ENCODE measurements around the gene PTPRO. TPM values are rescaled to one million over a fixed set of nuclear protein-coding genes. Genes with fewer than 3 reads are reported as not detected.

Gene PTPRO
- total RNA-seq, 1 donor from 2014 or later = 0.49 TPM

DNA sequence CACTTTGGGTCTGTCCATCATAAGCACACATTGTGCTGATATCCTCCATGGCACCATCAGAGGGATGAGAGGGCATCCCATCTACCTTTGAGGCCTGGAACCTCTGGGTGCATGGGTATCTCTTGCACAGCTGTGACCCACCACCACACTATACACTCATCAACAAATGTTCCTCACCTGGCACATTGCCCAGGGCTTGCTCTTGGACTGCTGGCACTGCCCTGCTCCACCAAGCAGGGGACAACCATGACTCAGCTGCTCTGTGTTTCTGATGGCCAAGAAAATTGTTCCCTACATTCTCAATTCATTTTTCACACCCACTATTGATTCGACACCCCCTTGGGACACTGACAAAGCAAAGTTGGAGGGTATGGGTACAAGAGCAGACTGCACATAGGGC is 155.5 kb downstream of the PTPRO start:
- Histone ChIP-seq H3K4me1 (no peaks in the 10 kb centered on the region), H3K36me3 (no peaks in the 10 kb centered on the region), H3K27ac (no peak overlapping the region), H3K9me3 (no peaks in the 10 kb centered on the region), H3K4me3 (no peak overlapping the region), H3K27me3 (no peaks in the 10 kb centered on the region)
- DNase-seq (ENCODE audit: extremely low spot score in 2 of 2) = no peak
- no peak for TF ChIP-seq POLR2AphosphoS5 (IDR thresholded peaks at IDR 0.05; ENCODE audit: insufficient read depth in 1 of 2, low read depth in 1 of 2)
- TF ChIP-seq, protein P1, sequence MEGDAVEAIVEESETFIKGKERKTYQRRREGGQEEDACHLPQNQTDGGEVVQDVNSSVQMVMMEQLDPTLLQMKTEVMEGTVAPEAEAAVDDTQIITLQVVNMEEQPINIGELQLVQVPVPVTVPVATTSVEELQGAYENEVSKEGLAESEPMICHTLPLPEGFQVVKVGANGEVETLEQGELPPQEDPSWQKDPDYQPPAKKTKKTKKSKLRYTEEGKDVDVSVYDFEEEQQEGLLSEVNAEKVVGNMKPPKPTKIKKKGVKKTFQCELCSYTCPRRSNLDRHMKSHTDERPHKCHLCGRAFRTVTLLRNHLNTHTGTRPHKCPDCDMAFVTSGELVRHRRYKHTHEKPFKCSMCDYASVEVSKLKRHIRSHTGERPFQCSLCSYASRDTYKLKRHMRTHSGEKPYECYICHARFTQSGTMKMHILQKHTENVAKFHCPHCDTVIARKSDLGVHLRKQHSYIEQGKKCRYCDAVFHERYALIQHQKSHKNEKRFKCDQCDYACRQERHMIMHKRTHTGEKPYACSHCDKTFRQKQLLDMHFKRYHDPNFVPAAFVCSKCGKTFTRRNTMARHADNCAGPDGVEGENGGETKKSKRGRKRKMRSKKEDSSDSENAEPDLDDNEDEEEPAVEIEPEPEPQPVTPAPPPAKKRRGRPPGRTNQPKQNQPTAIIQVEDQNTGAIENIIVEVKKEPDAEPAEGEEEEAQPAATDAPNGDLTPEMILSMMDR (IDR thresholded peaks at IDR 0.05) = no peak
- no peak for TF ChIP-seq POLR2A (IDR thresholded peaks at IDR 0.05)
- intact Hi-C loops (cut with DNase I) = no loop called here

DNA sequence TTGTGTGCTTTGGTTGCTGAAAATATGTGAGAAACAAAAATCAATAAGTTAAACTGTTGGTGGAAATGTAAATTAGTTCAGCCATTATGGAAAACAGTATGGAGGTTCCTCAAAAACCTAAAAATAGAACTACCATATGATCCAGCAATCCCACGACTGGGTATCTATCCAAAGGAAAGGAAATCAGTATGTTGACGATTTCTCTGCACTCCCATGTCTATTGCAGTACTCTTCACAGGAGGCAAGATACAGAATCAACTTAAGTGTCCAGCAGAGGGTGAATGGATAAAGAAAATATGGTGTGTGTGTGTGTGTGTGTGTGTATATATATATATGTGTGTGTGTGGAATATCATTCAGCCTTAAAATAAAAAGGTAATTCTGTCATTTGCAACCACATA is 159.5 kb downstream of the PTPRO start:
- Histone ChIP-seq H3K36me3 (no peaks in the 10 kb centered on the region), H3K9me3 (no peaks in the 10 kb centered on the region), H3K4me3 (no peak overlapping the region), H3K27ac (no peak overlapping the region), H3K27me3 (no peaks in the 10 kb centered on the region), H3K4me1 (no peaks in the 10 kb centered on the region)
- intact Hi-C loops (cut with DNase I) = no loop called here
- TF ChIP-seq POLR2AphosphoS5 (IDR thresholded peaks at IDR 0.05; ENCODE audit: insufficient read depth in 1 of 2, low read depth in 1 of 2) (no peak), POLR2A (IDR thresholded peaks at IDR 0.05) (no peak)
- TF ChIP-seq, protein P1 (IDR thresholded peaks at IDR 0.05) = no peak
- DNase-seq (ENCODE audit: extremely low spot score in 2 of 2) = no peak

DNA sequence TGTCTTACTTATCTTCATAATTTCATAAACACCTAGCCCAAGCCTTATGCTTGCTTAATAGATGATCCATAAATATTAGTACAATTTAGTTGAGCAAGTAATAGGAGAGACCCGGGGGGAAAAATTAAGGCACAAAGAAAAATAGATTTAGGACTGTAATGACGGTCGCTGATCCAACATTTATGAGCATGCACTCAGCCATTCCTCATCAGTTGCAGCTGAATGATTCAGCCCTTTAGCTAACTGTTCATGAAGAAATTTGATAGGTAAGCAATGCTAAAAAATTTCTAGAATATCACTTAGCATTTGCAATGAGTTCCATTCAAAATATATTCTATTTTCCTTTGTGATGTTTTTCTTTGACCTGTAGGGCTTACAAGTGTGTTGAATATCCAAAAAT is 163.2 kb downstream of the PTPRO start:
- Histone ChIP-seq H3K27ac (no peak overlapping the region), H3K4me3 (no peak overlapping the region), H3K9me3 (no peaks in the 10 kb centered on the region), H3K4me1 (no peaks in the 10 kb centered on the region), H3K36me3 (no peaks in the 10 kb centered on the region), H3K27me3 (no peaks in the 10 kb centered on the region)
- intact Hi-C loops (cut with DNase I) = no loop called here
- DNase-seq (ENCODE audit: extremely low spot score in 2 of 2) = no peak
- TF ChIP-seq POLR2A (IDR thresholded peaks at IDR 0.05) = no peak
- TF ChIP-seq, protein P1 (IDR thresholded peaks at IDR 0.05) = no peak
- no peak for TF ChIP-seq POLR2AphosphoS5 (IDR thresholded peaks at IDR 0.05; ENCODE audit: insufficient read depth in 1 of 2, low read depth in 1 of 2)

DNA sequence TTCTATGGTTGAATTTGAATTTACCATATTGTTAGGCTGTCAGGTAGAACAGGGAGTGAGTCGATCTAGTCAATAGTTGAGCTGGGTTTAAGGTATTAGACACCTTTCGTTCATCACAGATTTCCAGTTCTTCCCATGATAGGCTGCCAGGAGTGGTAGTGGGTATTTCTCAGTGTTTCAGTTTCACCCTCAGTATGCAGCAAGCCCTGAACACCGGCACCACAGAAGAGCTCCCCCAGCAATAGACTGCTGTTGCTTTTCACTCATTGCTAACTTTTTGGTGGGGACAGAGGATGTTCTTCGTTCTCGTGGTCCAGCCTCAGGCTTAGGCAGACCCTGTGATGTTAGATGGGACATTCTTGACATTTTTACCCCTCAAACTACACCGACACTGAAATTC is 164.6 kb downstream of the PTPRO start:
- no peak for DNase-seq (ENCODE audit: extremely low spot score in 2 of 2)
- H3K27me3 ChIP-seq = no peaks in the 10 kb centered on the region
- intact Hi-C loops (cut with DNase I) = no loop called here
- H3K4me3 ChIP-seq = no peak overlapping the region
- TF ChIP-seq, protein P1 (IDR thresholded peaks at IDR 0.05) = no peak
- TF ChIP-seq POLR2AphosphoS5 (IDR thresholded peaks at IDR 0.05; ENCODE audit: insufficient read depth in 1 of 2, low read depth in 1 of 2) (no peak), POLR2A (IDR thresholded peaks at IDR 0.05) (no peak)
- no peaks in the 10 kb centered on the region for H3K36me3 ChIP-seq
- H3K4me1 ChIP-seq = no peaks in the 10 kb centered on the region
- no peaks in the 10 kb centered on the region for H3K9me3 ChIP-seq
- no peak overlapping the region for H3K27ac ChIP-seq

DNA sequence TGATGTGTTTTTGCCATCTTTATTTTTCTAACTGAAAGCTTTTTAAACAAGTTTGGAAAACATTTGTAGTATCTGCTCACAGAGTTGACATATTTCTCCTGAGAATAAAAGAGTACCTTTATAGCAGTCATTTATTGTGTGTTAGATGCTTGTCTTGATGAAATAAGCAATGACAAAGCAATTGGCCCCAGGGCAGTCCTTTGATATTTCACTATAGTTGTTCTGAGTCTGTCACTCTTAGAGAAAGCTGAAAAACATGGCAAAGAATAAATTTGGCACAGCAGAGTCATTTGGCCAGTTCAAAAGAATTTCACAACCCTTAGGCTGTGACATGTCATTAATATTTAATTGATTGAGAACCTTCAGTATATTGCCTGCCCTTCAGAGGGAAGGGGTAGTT is 166.2 kb downstream of the PTPRO start:
- H3K4me3 ChIP-seq = no peak overlapping the region
- no peaks in the 10 kb centered on the region for H3K36me3 ChIP-seq
- H3K27ac ChIP-seq = no peak overlapping the region
- no peaks in the 10 kb centered on the region for H3K4me1 ChIP-seq
- TF ChIP-seq POLR2A (IDR thresholded peaks at IDR 0.05) = no peak
- no peak for TF ChIP-seq POLR2AphosphoS5 (IDR thresholded peaks at IDR 0.05; ENCODE audit: insufficient read depth in 1 of 2, low read depth in 1 of 2)
- intact Hi-C loops (cut with DNase I) = no loop called here
- H3K9me3 ChIP-seq = no peaks in the 10 kb centered on the region
- no peaks in the 10 kb centered on the region for H3K27me3 ChIP-seq
- DNase-seq (ENCODE audit: extremely low spot score in 2 of 2) = no peak
